Lung (tissue), 12 donors: ENCODE results near the gene CCDC71. TPM values are rescaled to one million over a fixed set of nuclear protein-coding genes. Genes with fewer than 3 reads are reported as not detected.

ENCODE experiments used
- ATAC-seq: fragments of 200-7000 bp; cut with Tn5 transposase; one replicate; pipeline ENCODE4 v1.9.1; 2020; ENCODE audit warnings: moderate number of reproducible peaks; ENCODE audit not compliant: insufficient read depth, low FRiP score
- DNase-seq, 3 donors: peaks; one replicate each; pipeline ENCODE4 v3.0.0-alpha.2; 2013 to 2017
- H3K27ac ChIP-seq, 2 donors: one replicate each; pipeline ENCODE4 v1.5.1; 2013; ENCODE audit warnings: mild to moderate bottlenecking in 2 of 2, moderate library complexity in 2 of 2, control low read depth in 1 of 2, inconsistent platforms in 1 of 2, low read depth in 1 of 2, low read length in 1 of 2
- H3K27me3 ChIP-seq, 3 donors: one replicate each; pipeline ENCODE4 v1.5.1; 2013; ENCODE audit warnings: low read length in 2 of 3; ENCODE audit not compliant: control insufficient read depth in 3 of 3, insufficient read depth in 3 of 3
- H3K36me3 ChIP-seq, 4 donors: one replicate each; pipeline ENCODE4 v1.5.1; 2013; ENCODE audit warnings: low read length in 4 of 4, mild to moderate bottlenecking in 1 of 4, moderate library complexity in 1 of 4; ENCODE audit not compliant: control insufficient read depth in 4 of 4, insufficient read depth in 4 of 4
- H3K4me1 ChIP-seq, 5 donors: one replicate each; pipeline ENCODE4 v1.5.1; 2013; ENCODE audit warnings: low read length in 5 of 5, mild to moderate bottlenecking in 2 of 5, moderate library complexity in 1 of 5; ENCODE audit not compliant: control insufficient read depth in 5 of 5, insufficient read depth in 5 of 5
- H3K4me3 ChIP-seq: one replicate; pipeline ENCODE4 v1.5.1; 2013; ENCODE audit warnings: mild to moderate bottlenecking, control low read depth, moderate library complexity
- H3K9ac ChIP-seq, 2 donors: one replicate each; pipeline ENCODE4 v1.5.1; 2013; ENCODE audit warnings: low read length in 2 of 2, control low read depth in 1 of 2; ENCODE audit not compliant: insufficient read depth in 1 of 2
- H3K9me3 ChIP-seq, 4 donors: one replicate each; pipeline ENCODE4 v1.5.1; 2013; ENCODE audit warnings: low read length in 3 of 4, mild to moderate bottlenecking in 1 of 4, moderate library complexity in 1 of 4; ENCODE audit not compliant: control insufficient read depth in 4 of 4, insufficient read depth in 3 of 4
- WGBS, 2 donors: extraction: QIAGEN DNeasy Blood & Tissue Kit; methylation state at CpG; one replicate each; pipeline ENCODE4 v1.1.7; 2013; 5-methylcytosine and 5-hydroxymethylcytosine counted together
- polyA plus RNA-seq, 2 donors: library from polyadenylated mRNA; stranded (reverse); fragments of 200-250 nt; gene quantifications; one replicate each; pipeline ENCODE4 v1.2.1, GENCODE V29; 2013
- total RNA-seq, 2 donors: library from RNA; depleted of rRNA in 1 of 2; stranded (reverse); fragments of >200 nt in 1 of 2; gene quantifications; one replicate each; pipeline ENCODE4 v1.2.1, GENCODE V29; 2014 to 2021
- TF ChIP-seq, protein P1 (sequence below): IDR thresholded peaks from 2 replicates; pipeline ENCODE4 v1.5.1; 2012; ENCODE audit warnings: mild to moderate bottlenecking; ENCODE audit errors: control extremely low read depth, extremely low read depth
- donor health status: control.
- donor health status: control.
- donor health status: Bipolar disorder and iron deficiency.
- donor health status: healthy.
- donor health status: DM: yes; HTN: yes; CAD: no.

Gene CCDC71
- total and polyA plus RNA-seq, 4 donors, result 13.9 to 29.3 (median 20.1) TPM

DNA sequence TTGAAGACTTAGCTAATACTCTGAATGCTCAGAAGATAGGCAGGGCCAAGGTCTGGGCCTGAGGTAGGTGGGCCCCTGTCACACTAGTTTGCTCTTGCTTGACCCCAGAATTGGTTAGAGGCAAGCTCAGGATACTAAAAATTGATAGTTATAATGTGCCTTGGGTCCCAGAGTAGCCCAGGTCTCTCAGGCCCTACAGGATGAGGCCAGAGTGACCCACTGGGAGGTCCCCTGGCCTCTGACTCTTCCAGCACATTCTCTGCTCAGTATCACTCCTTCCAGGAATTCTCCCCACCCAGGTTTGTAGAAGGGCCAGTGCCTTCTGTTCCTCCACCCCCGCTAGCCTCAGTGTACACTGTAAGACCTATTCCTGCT, 4.6 kb upstream of the CCDC71 start:
- Histone ChIP-seq H3K27me3 (no peaks in the 10 kb centered on the region), H3K36me3 (peaks cover 0 to 14% (median 10%) of the 10 kb centered on the region in 4 donors), H3K27ac (peak overlapping the region; percentile 82 to 94), H3K4me1 (peaks cover 7 to 43% (median 29%) of the 10 kb centered on the region in 5 donors), H3K4me3 (no peak overlapping the region), H3K9me3 (no peaks in the 10 kb centered on the region), H3K9ac (peak overlapping the region; percentile 26 to 68)
- ATAC-seq, result no peak
- no peak for DNase-seq
- TF ChIP-seq, protein P1, sequence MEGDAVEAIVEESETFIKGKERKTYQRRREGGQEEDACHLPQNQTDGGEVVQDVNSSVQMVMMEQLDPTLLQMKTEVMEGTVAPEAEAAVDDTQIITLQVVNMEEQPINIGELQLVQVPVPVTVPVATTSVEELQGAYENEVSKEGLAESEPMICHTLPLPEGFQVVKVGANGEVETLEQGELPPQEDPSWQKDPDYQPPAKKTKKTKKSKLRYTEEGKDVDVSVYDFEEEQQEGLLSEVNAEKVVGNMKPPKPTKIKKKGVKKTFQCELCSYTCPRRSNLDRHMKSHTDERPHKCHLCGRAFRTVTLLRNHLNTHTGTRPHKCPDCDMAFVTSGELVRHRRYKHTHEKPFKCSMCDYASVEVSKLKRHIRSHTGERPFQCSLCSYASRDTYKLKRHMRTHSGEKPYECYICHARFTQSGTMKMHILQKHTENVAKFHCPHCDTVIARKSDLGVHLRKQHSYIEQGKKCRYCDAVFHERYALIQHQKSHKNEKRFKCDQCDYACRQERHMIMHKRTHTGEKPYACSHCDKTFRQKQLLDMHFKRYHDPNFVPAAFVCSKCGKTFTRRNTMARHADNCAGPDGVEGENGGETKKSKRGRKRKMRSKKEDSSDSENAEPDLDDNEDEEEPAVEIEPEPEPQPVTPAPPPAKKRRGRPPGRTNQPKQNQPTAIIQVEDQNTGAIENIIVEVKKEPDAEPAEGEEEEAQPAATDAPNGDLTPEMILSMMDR, result no peak
- WGBS, 2 donors, result 5 to 24% methylated on average over 1 of the region's 1 CpG

DNA sequence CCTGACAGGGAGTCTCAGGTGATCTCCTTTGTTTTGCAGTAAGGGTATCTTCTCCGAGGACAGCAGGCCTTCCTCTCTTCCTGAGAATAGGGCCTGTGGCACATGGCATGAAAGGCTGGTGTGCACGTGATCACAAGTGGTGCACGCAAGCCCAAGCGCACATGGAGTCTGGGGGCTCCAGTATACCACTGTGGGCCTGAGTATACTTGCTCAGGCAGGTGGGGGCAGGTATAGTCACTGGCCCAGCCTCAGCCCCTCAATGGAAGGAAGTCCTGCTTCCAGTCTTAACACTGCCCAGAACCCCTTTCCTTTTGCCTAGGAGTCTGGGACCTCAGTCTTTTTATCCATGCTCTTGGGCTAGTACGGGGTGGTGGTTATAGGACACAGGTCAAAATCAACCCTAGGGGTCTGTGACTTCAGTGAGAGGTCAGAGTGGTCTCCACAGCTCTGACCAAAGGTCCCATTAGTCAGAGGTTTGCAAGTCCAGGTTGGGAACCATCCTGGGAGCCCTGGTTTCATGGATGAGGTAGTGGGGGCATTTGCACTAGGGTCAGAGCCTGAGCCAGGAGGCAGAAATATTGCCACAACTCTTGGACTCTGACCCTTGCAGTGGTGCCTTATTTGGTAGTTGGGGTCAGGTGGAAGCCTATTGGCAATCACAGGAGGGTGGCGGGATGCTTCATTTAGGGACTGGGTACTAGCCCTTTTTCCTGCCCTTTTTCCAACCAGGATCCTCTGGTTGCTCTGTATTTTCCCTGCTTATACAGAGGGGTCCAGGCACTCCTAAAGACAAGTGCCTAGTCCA, 823 bp upstream of the CCDC71 start:
- H3K27me3 ChIP-seq, result no peaks in the 10 kb centered on the region
- no peaks in the 10 kb centered on the region for H3K9me3 ChIP-seq
- H3K27ac ChIP-seq, result peak overlapping the region in 1 of 2 donors; percentile 74
- ATAC-seq (no peak), DNase-seq (no peak)
- H3K9ac ChIP-seq, result no peak overlapping the region
- H3K4me1 ChIP-seq, result peaks cover 6 to 27% (median 16%) of the 10 kb centered on the region in 5 donors
- peaks cover 6 to 20% (median 11%) of the 10 kb centered on the region in 4 donors for H3K36me3 ChIP-seq
- 90 to 97% methylated on average over 6 of the region's 6 CpGs for WGBS, 2 donors
- H3K4me3 ChIP-seq, result peak overlapping the region; percentile 97
- TF ChIP-seq, protein P1, result no peak

DNA sequence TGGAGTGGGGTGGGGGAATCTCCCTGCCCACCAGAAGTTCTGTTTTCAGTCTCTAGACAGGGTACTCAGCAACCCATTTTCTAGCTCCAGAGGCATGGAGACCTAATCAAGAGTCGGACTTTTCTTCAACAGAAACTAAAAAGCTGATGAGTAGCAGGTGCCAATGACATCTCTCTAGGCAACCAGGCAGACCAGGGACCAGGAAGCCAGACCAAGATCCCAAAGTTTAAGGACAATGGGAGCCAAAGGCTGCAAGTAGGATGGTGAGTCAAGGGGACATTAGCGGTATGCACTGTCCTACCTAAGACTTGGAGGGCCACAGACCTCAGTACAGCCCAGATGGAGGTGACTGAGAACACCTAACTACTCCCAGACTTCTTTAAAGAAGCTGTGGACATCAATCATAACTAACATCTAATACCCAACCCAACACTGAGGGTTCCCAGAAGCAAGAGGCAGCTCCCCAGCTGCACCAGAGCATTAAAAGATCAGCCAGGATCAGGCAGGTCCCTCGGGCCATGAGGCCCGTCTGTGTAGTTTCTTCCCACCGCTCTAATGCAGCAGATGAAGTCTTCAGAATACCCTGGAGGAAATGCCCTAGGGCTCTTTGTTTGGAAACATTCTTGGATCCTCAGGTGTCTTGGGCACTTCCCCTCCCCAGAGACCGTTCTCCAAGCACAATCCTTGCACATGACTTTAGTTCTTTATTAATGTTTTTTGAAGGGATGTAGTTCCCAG, 979 bp downstream of the CCDC71 start:
- Histone ChIP-seq H3K9ac (peak overlapping the region; percentile 59 to 64), H3K27ac (peak overlapping the region; percentile 67 to 74), H3K9me3 (no peaks in the 10 kb centered on the region), H3K4me1 (peaks cover 5 to 16% (median 13%) of the 10 kb centered on the region in 5 donors), H3K4me3 (peak overlapping the region; percentile 97), H3K27me3 (no peaks in the 10 kb centered on the region), H3K36me3 (peaks cover 6 to 22% (median 11%) of the 10 kb centered on the region in 4 donors)
- TF ChIP-seq, protein P1, result no peak
- ATAC-seq (no peak), DNase-seq (no peak)
- WGBS, 2 donors, result 39 to 57% methylated on average over 6 of the region's 6 CpGs
